ENCODE data around the gene CD44. TPM values are rescaled to one million over a fixed set of nuclear protein-coding genes. Genes with fewer than 3 reads are reported as not detected.
"Not testable (repeated sequence)": the region's sequence is repeated elsewhere in the genome, so short reads cannot be mapped to it uniquely, and the experiment has no call there.

CD44 gene
- total RNA-seq: 100 to 1,000 TPM; 200 to 521 (median 348) TPM
- polyA plus RNA-seq: 100 to 1,000 TPM in 1 of 3 donors, 10 to 100 TPM in 2; 60.9 to 103 (median 71.8) TPM
- long read RNA-seq, donor 1, full-length matches to known transcripts: 29 of 56 reads
- long read RNA-seq, donor 1, partial matches to known transcripts: 27 of 56 reads
- long read RNA-seq, donor 1, other reads (novel, unspliced or antisense): 0 of 56 reads
- long read RNA-seq, donor 2, full-length matches to known transcripts: 32 of 77 reads
- long read RNA-seq, donor 2, partial matches to known transcripts: 45 of 77 reads
- long read RNA-seq, donor 2, other reads (novel, unspliced or antisense): 0 of 77 reads

DNA sequence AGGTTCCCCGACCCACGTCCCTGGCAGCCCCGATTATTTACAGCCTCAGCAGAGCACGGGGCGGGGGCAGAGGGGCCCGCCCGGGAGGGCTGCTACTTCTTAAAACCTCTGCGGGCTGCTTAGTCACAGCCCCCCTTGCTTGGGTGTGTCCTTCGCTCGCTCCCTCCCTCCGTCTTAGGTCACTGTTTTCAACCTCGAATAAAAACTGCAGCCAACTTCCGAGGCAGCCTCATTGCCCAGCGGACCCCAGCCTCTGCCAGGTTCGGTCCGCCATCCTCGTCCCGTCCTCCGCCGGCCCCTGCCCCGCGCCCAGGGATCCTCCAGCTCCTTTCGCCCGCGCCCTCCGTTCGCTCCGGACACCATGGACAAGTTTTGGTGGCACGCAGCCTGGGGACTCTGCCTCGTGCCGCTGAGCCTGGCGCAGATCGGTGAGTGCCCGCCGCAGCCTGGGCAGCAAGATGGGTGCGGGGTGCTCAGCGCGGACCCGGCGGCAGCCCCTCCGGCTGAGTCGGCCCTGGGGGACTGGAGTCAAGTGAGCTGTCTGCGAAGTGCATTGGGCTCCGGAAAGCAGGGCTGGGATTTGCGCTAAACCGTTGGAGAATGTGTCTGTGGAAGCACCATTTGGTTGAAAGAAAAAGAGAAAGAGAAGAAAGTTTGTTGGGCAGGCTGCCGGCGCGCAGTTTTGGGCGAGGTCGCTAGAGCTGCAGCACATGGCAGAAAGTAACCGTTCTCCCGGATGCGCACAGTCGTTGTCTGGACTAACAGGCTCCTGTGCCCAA lies at the start of gene CD44:
Gene CD44 (plus strand): TSS at position 229 of the 779 bp plus-strand sequence. CDS start 133 bp downstream, at position 362.
- intact Hi-C loops (cut with DNase I; ENCODE audit: low total_unique reads): no loop called here
- WGBS, 5 donors: 0 to 1% (median 0%) methylated on average over 37 to 55 of the region's 55 CpGs
- peak within 1 kb of the TSS; percentile 65 to 85 (median 76) for H3K4me3 ChIP-seq
- TF ChIP-seq CTCF (IDR thresholded peaks at IDR 0.05 in 8 of 11, conservative IDR thresholded peaks at IDR 0.05 in 3 of 11): peak in 1 of 11 experiments; percentile 5
- peak; percentile 89 to 97 (median 94) for TF ChIP-seq POLR2AphosphoS5 (IDR thresholded peaks at IDR 0.05)
- peak in 2 of 3 donors; percentile 48 to 56 for TF ChIP-seq POLR2A (IDR thresholded peaks at IDR 0.05)
- H3K36me3 ChIP-seq: peaks cover 0 to 5% (median 0%) of the 10 kb centered on the region in 6 donors
- peak; percentile 95 for DNase-seq
- peak within 1 kb of the TSS; percentile 87 to 97 (median 94) for H3K27ac ChIP-seq
- H3K27me3 ChIP-seq (replicated peaks in 1 of 7): no peaks in the 10 kb centered on the region
- H3K4me1 ChIP-seq: peaks cover 22 to 67% (median 61%) of the 10 kb centered on the region in 6 donors
- no peaks in the 10 kb centered on the region for H3K9me3 ChIP-seq

- intact Hi-C loops (cut with DNase I; ENCODE audit: low total_unique reads): no loop called here
- no peak for TF ChIP-seq CTCF (IDR thresholded peaks at IDR 0.05 in 8 of 11, conservative IDR thresholded peaks at IDR 0.05 in 3 of 11)
- TF ChIP-seq POLR2AphosphoS5 (IDR thresholded peaks at IDR 0.05): no peak
- no peak for TF ChIP-seq POLR2A (IDR thresholded peaks at IDR 0.05)
- 93 to 100% (median 97%) methylated on average over 1 of the region's 1 CpG for WGBS, 5 donors
Observed at GRCh38 chr11:35089666-35090065, 49.3 kb upstream of the CD44 start.

DNA sequence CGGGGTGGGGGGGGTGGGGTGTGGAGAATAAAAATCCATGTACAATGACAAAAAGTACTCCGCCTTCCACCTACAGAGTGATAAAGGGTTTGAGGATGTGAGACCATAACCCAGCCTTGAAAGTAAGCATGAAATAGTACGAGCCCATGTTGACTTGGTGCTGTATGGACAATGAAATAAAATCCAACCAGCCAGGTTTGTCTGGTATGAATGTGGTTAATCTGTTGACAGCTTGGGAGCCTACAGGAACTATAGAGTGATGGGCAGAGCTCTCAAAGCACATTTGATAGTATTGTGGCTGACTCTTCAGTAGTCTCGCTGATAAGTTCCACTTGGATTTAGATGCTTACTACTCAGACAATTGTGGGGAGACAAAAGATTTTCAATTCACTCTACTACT lies 48.8 kb upstream of the CD44 start:
- H3K4me1 ChIP-seq: peaks cover 15 to 55% (median 34%) of the 10 kb centered on the region in 6 donors
- 72 to 87% (median 78%) methylated on average over 4 of the region's 4 CpGs for WGBS, 5 donors
- H3K36me3 ChIP-seq: no peaks in the 10 kb centered on the region
- intact Hi-C loops (cut with DNase I; ENCODE audit: low total_unique reads): no loop called here
- peak overlapping the region in 1 of 8 donors; percentile 9 for H3K27ac ChIP-seq
- H3K27me3 ChIP-seq (replicated peaks in 1 of 7): no peaks in the 10 kb centered on the region
- H3K9me3 ChIP-seq: no peaks in the 10 kb centered on the region
- no peak for DNase-seq
- TF ChIP-seq POLR2AphosphoS5 (IDR thresholded peaks at IDR 0.05) (no peak), CTCF (IDR thresholded peaks at IDR 0.05 in 8 of 11, conservative IDR thresholded peaks at IDR 0.05 in 3 of 11) (no peak), POLR2A (IDR thresholded peaks at IDR 0.05) (no peak)
- no peak overlapping the region for H3K4me3 ChIP-seq

More at GRCh38 chr11:35089666-35090065, 49.3 kb upstream of the CD44 start:
- no peak for DNase-seq
- H3K27ac ChIP-seq: peak overlapping the region in 1 of 8 donors; percentile 9
- H3K36me3 ChIP-seq: no peaks in the 10 kb centered on the region
- peaks cover 15 to 55% (median 35%) of the 10 kb centered on the region in 6 donors for H3K4me1 ChIP-seq
- no peaks in the 10 kb centered on the region for H3K27me3 ChIP-seq (replicated peaks in 1 of 7)
- no peaks in the 10 kb centered on the region for H3K9me3 ChIP-seq
- no peak overlapping the region for H3K4me3 ChIP-seq

DNA sequence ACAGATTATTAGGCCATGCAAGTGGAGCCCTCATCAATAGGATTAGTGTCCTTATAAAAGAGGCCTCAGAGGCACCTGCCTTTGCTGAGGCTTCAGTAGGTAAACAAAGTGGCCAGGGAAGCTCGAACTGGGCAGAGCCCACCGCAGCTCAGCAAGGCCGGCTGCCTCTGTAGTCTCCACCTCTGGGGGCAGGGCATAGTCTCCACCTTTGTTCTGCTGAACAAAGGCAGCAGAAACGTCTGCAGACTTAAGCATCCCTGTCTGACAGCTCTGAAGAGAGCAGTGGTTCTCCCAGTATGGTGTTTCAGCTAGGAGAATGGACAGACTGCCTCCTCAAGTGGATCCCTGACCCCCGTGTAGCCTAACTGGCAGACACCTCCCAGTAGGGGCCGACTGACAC lies 48.0 kb upstream of the CD44 start:
- intact Hi-C loops (cut with DNase I; ENCODE audit: low total_unique reads); H3K36me3 ChIP-seq; DNase-seq; H3K27me3 ChIP-seq (replicated peaks in 1 of 7); H3K9me3 ChIP-seq; H3K27ac ChIP-seq; H3K4me3 ChIP-seq: not testable (repeated sequence)
- WGBS, 5 donors: 79 to 91% (median 85%) methylated on average over 4 to 6 of the region's 6 CpGs
- peaks cover 15 to 52% (median 34%) of the 10 kb centered on the region in 6 donors for H3K4me1 ChIP-seq
